ENCODE results near the gene SLF2.

Gene SLF2

GRCh38 chr10:100979791-100980272 lies 67.1 kb downstream of the SLF2 start:
- TF ChIP-seq CTCF (IDR thresholded peaks at IDR 0.05; ENCODE audit: insufficient read depth, low read depth, low read length, missing control alignments): no peak
- no peak for DNase-seq (ENCODE audit: low read depth)
- H3K4me3 ChIP-seq (ENCODE audit: low read depth, low read length): no peak overlapping the region

- H3K4me3 ChIP-seq (ENCODE audit: low read depth, low read length): no peak overlapping the region
- TF ChIP-seq CTCF (IDR thresholded peaks at IDR 0.05; ENCODE audit: insufficient read depth, low read depth, low read length, missing control alignments): no peak
Observed at GRCh38 chr10:100980311-100980710, 67.5 kb downstream of the SLF2 start.

GRCh38 chr10:100980711-100981110 lies 67.9 kb downstream of the SLF2 start:
- DNase-seq (ENCODE audit: low read depth): no peak
- no peak for TF ChIP-seq CTCF (IDR thresholded peaks at IDR 0.05; ENCODE audit: insufficient read depth, low read depth, low read length, missing control alignments)
- no peak overlapping the region for H3K4me3 ChIP-seq (ENCODE audit: low read depth, low read length)

More at GRCh38 chr10:100980311-100980710, 67.5 kb downstream of the SLF2 start:
- no peak for DNase-seq (ENCODE audit: low read depth)

GRCh38 chr10:100981178-100981772 lies 68.5 kb downstream of the SLF2 start:
- TF ChIP-seq CTCF (IDR thresholded peaks at IDR 0.05; ENCODE audit: insufficient read depth, low read depth, low read length, missing control alignments): no peak
- DNase-seq (ENCODE audit: low read depth): no peak
- H3K4me3 ChIP-seq (ENCODE audit: low read depth, low read length): no peak overlapping the region

GRCh38 chr10:100982916-100983830 lies 70.4 kb downstream of the SLF2 start:
- TF ChIP-seq CTCF (IDR thresholded peaks at IDR 0.05; ENCODE audit: insufficient read depth, low read depth, low read length, missing control alignments): no peak

GRCh38 chr10:100983868-100984671 lies 71.3 kb downstream of the SLF2 start:
- TF ChIP-seq CTCF (IDR thresholded peaks at IDR 0.05; ENCODE audit: insufficient read depth, low read depth, low read length, missing control alignments): no peak
- no peak overlapping the region for H3K4me3 ChIP-seq (ENCODE audit: low read depth, low read length)
- no peak for DNase-seq (ENCODE audit: low read depth)

More at GRCh38 chr10:100982916-100983830, 70.4 kb downstream of the SLF2 start:
- no peak overlapping the region for H3K4me3 ChIP-seq (ENCODE audit: low read depth, low read length)
- DNase-seq (ENCODE audit: low read depth): no peak

Measured in GM12865 (cell line).